IMR-90 (cell line): ENCODE results near the gene PCGF5. TPM values are rescaled to one million over a fixed set of nuclear protein-coding genes. Genes with fewer than 3 reads are reported as not detected.
A peak's percentile ranks its signal among the peaks of the same experiment; 100 is the strongest.

Source experiments
- ATAC-seq: fragments of 200-7000 bp; cut with Tn5 transposase; 2 replicates; pipeline ENCODE4 v1.9.1; 2020; ENCODE audit warnings: low read depth, mild to moderate bottlenecking, moderate library complexity
- BruUV-seq: library from RNA; stranded (reverse); fragments of 400-500 nt; replicated peaks from 2 replicates; lab custom pipeline; 2021; lab: Mats Ljungman, UMichigan
- CTCF ChIA-PET: fragments of 300-600 bp; formaldehyde crosslinking; extraction: SDS; loops from one replicate; lab custom pipeline; 2021; ENCODE audit warnings: antibody characterized with exemption; lab: Yijun Ruan, JAX
- POLR2A ChIA-PET: fragments of 300-600 bp; sonication (Branson Sonifier 250); formaldehyde crosslinking; loops from one replicate; lab custom pipeline; 2022; ENCODE audit warnings: antibody characterized with exemption; ENCODE audit not compliant: unreplicated experiment; lab: Charles Lee
- DNase-seq: peaks from one replicate; pipeline ENCODE4 v3.0.0; 2013
- H2AFZ ChIP-seq: replicated peaks from 2 replicates; pipeline ENCODE3; 2013; ENCODE audit warnings: low read length, mild to moderate bottlenecking; ENCODE audit not compliant: poor library complexity
- H2AK5ac ChIP-seq: 2 replicates; pipeline ENCODE4 v1.6.1; 2013; ENCODE audit warnings: low read depth, low read length, inconsistent platforms
- H2AK9ac ChIP-seq: replicated peaks from 2 replicates; pipeline ENCODE3; 2013; ENCODE audit warnings: mild to moderate bottlenecking, low read depth, low read length, moderate library complexity; ENCODE audit not compliant: poor library complexity
- H2BK120ac ChIP-seq: 2 replicates; pipeline ENCODE4 v1.6.1; 2013; ENCODE audit warnings: low read depth, low read length, inconsistent platforms
- H2BK15ac ChIP-seq: 3 replicates; pipeline ENCODE4 v1.6.1; 2013; ENCODE audit warnings: low read depth, low read length, inconsistent platforms
- H2BK20ac ChIP-seq: 2 replicates; pipeline ENCODE4 v1.6.1; 2013; ENCODE audit warnings: low read depth, mild to moderate bottlenecking, inconsistent platforms, low read length, moderate library complexity
- H2BK5ac ChIP-seq: 2 replicates; pipeline ENCODE4 v1.6.1; 2013; ENCODE audit warnings: mild to moderate bottlenecking, low read depth, low read length, inconsistent platforms; ENCODE audit not compliant: poor library complexity, severe bottlenecking
- H3K14ac ChIP-seq: replicated peaks from 2 replicates; pipeline ENCODE4 v1.6.1; 2013; ENCODE audit warnings: low read depth, low read length, inconsistent platforms
- H3K18ac ChIP-seq: 2 replicates; pipeline ENCODE4 v1.6.1; 2013; ENCODE audit warnings: low read depth, low read length, control low read depth
- H3K23ac ChIP-seq: 2 replicates; pipeline ENCODE4 v1.6.1; 2013; ENCODE audit warnings: low read depth, low read length, inconsistent platforms
- H3K27ac ChIP-seq: 2 replicates; pipeline ENCODE4 v1.5.1; 2013; ENCODE audit warnings: mild to moderate bottlenecking, control low read depth, low read length; ENCODE audit not compliant: insufficient read depth
- H3K27me3 ChIP-seq: 2 replicates; pipeline ENCODE4 v1.6.1; 2013; ENCODE audit warnings: low read length; ENCODE audit not compliant: control insufficient read depth, insufficient read depth
- H3K36me3 ChIP-seq: 2 replicates; pipeline ENCODE4 v1.6.1; 2013; ENCODE audit warnings: low read length, mixed read lengths; ENCODE audit not compliant: control insufficient read depth, insufficient read depth
- H3K4ac ChIP-seq: 2 replicates; pipeline ENCODE4 v1.6.1; 2013; ENCODE audit warnings: low read depth, low read length, inconsistent platforms
- H3K4me1 ChIP-seq: 2 replicates; pipeline ENCODE4 v1.6.1; 2013; ENCODE audit warnings: low read length, mixed read lengths; ENCODE audit not compliant: control insufficient read depth, insufficient read depth
- H3K4me2 ChIP-seq: 2 replicates; pipeline ENCODE4 v1.6.1; 2013; ENCODE audit warnings: low read depth, mild to moderate bottlenecking, control low read depth, low read length, moderate library complexity
- H3K4me3 ChIP-seq: 2 replicates; pipeline ENCODE4 v1.5.1; 2013; ENCODE audit warnings: low read depth, mild to moderate bottlenecking, control low read depth, low read length, moderate library complexity; ENCODE audit not compliant: insufficient read depth
- H3K56ac ChIP-seq: 2 replicates; pipeline ENCODE4 v1.6.1; 2013; ENCODE audit warnings: low read length, inconsistent platforms; ENCODE audit not compliant: insufficient read depth; ENCODE audit errors: extremely low read depth
- H3K79me1 ChIP-seq, 2 experiments: 2 replicates each; pipeline ENCODE4 v1.6.1; 2013; ENCODE audit warnings: low read length in 2 of 2, inconsistent platforms in 1 of 2, low read depth in 1 of 2
- H3K9ac ChIP-seq: 2 replicates; pipeline ENCODE4 v1.6.1; 2013; ENCODE audit warnings: low read depth, low read length, control low read depth
- H3K9me1 ChIP-seq: 2 replicates; pipeline ENCODE4 v1.6.1; 2013; ENCODE audit warnings: low read length, inconsistent platforms; ENCODE audit not compliant: insufficient read depth
- H3K9me3 ChIP-seq: 2 replicates; pipeline ENCODE4 v1.6.1; 2013; ENCODE audit warnings: low read length; ENCODE audit not compliant: control insufficient read depth, insufficient read depth
- H4K20me1 ChIP-seq: 2 replicates; pipeline ENCODE4 v1.6.1; 2013; ENCODE audit warnings: low read length, inconsistent platforms; ENCODE audit not compliant: insufficient read depth
- H4K5ac ChIP-seq: 2 replicates; pipeline ENCODE4 v1.6.1; 2013; ENCODE audit warnings: mild to moderate bottlenecking, low read depth, low read length, control low read depth
- H4K8ac ChIP-seq, 2 experiments: 2 replicates each; pipeline ENCODE4 v1.6.1; 2013; ENCODE audit warnings: low read depth in 2 of 2, low read length in 2 of 2, control low read depth in 1 of 2, inconsistent platforms in 1 of 2
- H4K91ac ChIP-seq: 2 replicates; pipeline ENCODE4 v1.6.1; 2013; ENCODE audit warnings: low read depth, low read length, inconsistent platforms; ENCODE audit not compliant: insufficient read depth
- BHLHE40 ChIP-seq: fragments of 150-350 bp; IDR thresholded peaks from 2 replicates; pipeline ENCODE4 v1.6.1; 2016; ENCODE audit warnings: mild to moderate bottlenecking, low read depth, low read length
- CEBPB ChIP-seq: IDR thresholded peaks from 2 replicates; pipeline ENCODE4 v1.6.1; 2012; ENCODE audit warnings: low read depth, low read length, improper control_type of control experiment
- CHD1 ChIP-seq: IDR thresholded peaks from 2 replicates; pipeline ENCODE4 v1.6.1; 2012; ENCODE audit warnings: low read depth, low read length, improper control_type of control experiment
- FOS ChIP-seq: fragments of 150-350 bp; IDR thresholded peaks from 2 replicates; pipeline ENCODE4 v1.6.1; 2016; ENCODE audit warnings: low read depth, low read length
- MAFK ChIP-seq: IDR thresholded peaks from 2 replicates; pipeline ENCODE4 v1.6.1; 2012; ENCODE audit warnings: low read depth, low read length, improper control_type of control experiment
- MAZ ChIP-seq: IDR thresholded peaks from 2 replicates; pipeline ENCODE4 v1.6.1; 2012; ENCODE audit warnings: low read depth, mild to moderate bottlenecking, low read length, improper control_type of control experiment, moderate library complexity, borderline replicate concordance
- MXI1 ChIP-seq: IDR thresholded peaks from 2 replicates; pipeline ENCODE4 v1.6.1; 2012; ENCODE audit warnings: low read depth, mild to moderate bottlenecking, low read length, moderate library complexity, borderline replicate concordance
- NFE2L2 ChIP-seq: fragments of 150-350 bp; IDR thresholded peaks from 2 replicates; pipeline ENCODE4 v1.6.1; 2016; ENCODE audit warnings: low read depth, mild to moderate bottlenecking, low read length
- SMC3 ChIP-seq: fragments of 150-350 bp; IDR thresholded peaks from 2 replicates; pipeline ENCODE4 v1.6.1; 2016; ENCODE audit warnings: low read depth, mild to moderate bottlenecking, antibody characterized with exemption, low read length, moderate library complexity
- WGBS, 2 experiments: methylation state at CpG; one replicate each; pipeline versions ENCODE4 v1.1.5 to v1.1.7; 2013; ENCODE audit warnings: missing lambda C conversion rate in 2 of 2; ENCODE audit not compliant: insufficient read length in 1 of 2; ENCODE audit errors: extremely low coverage in 2 of 2; 5-methylcytosine and 5-hydroxymethylcytosine counted together
- dilution Hi-C: fragments of 300-500 bp; cut with HindIII; formaldehyde crosslinking; loops from one replicate; pipeline ENCODE4 v1.14.3; 2018; ENCODE audit warnings: low sequenced_read_pairs; ENCODE audit not compliant: unreplicated experiment
- in situ Hi-C: fragments of 300-500 bp; cut with MboI; formaldehyde crosslinking; loops from 3 replicates; pipeline ENCODE4 v1.14.3; 2019; ENCODE audit warnings: low sequenced_read_pairs, inconsistent platforms, mixed read lengths
- intact Hi-C: fragments of 100-400 bp; cut with micrococcal nuclease; formaldehyde crosslinking; loops from 2 replicates; pipeline ENCODE4 v1.10.0; 2022
- polyA plus RNA-seq, 3 experiments: library from polyadenylated mRNA; depleted of rRNA; stranded (reverse); fragments of >200 nt; gene quantifications; 2 replicates each; pipeline ENCODE4 v1.2.3, GENCODE V29; 2012; ENCODE audit warnings: low replicate concordance in 1 of 3
- total RNA-seq: library from RNA; depleted of rRNA; stranded (reverse); fragments of >200 nt; gene quantifications from 2 replicates; pipeline ENCODE4 v1.2.3, GENCODE V29; 2012
- TF ChIP-seq, protein P1 (sequence below): fragments of 150-350 bp; IDR thresholded peaks from 2 replicates; pipeline ENCODE4 v1.6.1; 2016; ENCODE audit warnings: low read depth, mild to moderate bottlenecking, low read length, moderate library complexity, borderline replicate concordance

Gene PCGF5
- total and polyA plus RNA-seq, 2 of the 4 experiments (the other 2 are of a cell fraction): 9.0 to 18.1 TPM

DNA sequence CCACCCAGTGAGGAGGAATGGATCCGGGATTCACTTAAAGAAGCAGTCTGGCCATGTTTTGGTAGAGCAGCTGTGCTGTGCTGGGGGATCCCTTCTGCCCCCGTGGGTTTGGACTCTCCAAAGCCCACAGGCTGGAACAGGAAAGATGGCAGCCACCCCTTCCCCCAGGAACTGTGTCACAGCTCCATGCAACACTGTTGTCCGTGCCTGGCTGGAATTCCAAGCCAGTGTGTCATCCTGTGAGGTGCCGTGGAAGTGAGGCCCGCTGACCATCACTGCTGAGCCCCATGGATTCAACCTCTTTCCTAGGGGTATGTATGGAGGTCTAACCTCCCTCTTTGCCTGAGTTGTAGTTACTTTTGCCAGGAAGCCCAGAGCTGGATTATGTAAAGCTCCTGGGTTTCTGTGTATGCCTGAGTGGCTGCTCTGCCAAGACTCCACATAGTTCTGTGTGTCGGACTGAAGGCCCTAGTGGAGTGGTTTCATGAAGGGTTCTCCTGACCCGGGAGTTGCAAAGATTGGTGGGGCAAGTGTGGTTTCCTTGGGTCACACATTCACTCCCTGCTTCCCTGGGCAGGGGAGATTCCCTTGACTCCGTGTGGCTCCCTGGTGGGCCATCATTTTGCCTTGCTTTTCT lies 35.1 kb upstream of the PCGF5 start:
- Histone ChIP-seq H3K18ac (peak overlapping the region; percentile 24; the same call in 1 of the 2 replicates), H4K8ac (peak overlapping the region; percentile 39 to 79; a peak in 3 of 4 replicates), H3K27ac (peak overlapping the region; percentile 33), H3K4me1 (peaks cover 16% of the 10 kb centered on the region), H3K9me1 (peaks cover 10% of the 10 kb centered on the region), H4K20me1 (peaks cover 5% of the 10 kb centered on the region; the same call in 1 of the 2 replicates), H3K4me3 (no peak overlapping the region), H3K4ac (peak overlapping the region; percentile 82), H3K9ac (no peak overlapping the region), H3K56ac (no peak overlapping the region), H3K4me2 (peak overlapping the region; percentile 0; the same call in 1 of the 2 replicates), H2AK5ac (peak overlapping the region; percentile 63; the same call in 1 of the 2 replicates), H2BK120ac (peak overlapping the region; percentile 66), H3K27me3 (no peaks in the 10 kb centered on the region), H2AFZ (peak overlapping the region; percentile 29), H2BK20ac (peak overlapping the region; percentile 72), H3K36me3 (no peaks in the 10 kb centered on the region), H4K91ac (peak overlapping the region; percentile 63), H3K14ac (peak overlapping the region; percentile 76), H2BK15ac (peak overlapping the region; percentile 50; the same call in 2 of the 3 replicates), H4K5ac (peak overlapping the region; percentile 35; the same call in 1 of the 2 replicates), H2BK5ac (peak overlapping the region; percentile 74), H3K79me1 (peaks cover 38 to 47% of the 10 kb centered on the region in 2 experiments), H2AK9ac (peak overlapping the region; percentile 88), H3K23ac (peak overlapping the region; percentile 30; the same call in 1 of the 2 replicates), H3K9me3 (no peaks in the 10 kb centered on the region)
- in situ Hi-C loops: no loop called here
- ATAC-seq (peak; percentile 93), DNase-seq (peak; percentile 81)
- CTCF ChIA-PET: no interaction called here
- no TSS peak for BruUV-seq
- POLR2A ChIA-PET: no interaction called here
- no CpG with 5 or more reads among the region's 8 CpGs for WGBS, 2 experiments
- intact Hi-C loops: no loop called here
- dilution Hi-C loops: no loop called here
- TF ChIP-seq, protein P1, sequence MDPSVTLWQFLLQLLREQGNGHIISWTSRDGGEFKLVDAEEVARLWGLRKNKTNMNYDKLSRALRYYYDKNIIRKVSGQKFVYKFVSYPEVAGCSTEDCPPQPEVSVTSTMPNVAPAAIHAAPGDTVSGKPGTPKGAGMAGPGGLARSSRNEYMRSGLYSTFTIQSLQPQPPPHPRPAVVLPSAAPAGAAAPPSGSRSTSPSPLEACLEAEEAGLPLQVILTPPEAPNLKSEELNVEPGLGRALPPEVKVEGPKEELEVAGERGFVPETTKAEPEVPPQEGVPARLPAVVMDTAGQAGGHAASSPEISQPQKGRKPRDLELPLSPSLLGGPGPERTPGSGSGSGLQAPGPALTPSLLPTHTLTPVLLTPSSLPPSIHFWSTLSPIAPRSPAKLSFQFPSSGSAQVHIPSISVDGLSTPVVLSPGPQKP: no peak
- TF ChIP-seq CHD1 (no peak), SMC3 (0 out of 2 replicates have a peak, but pooled peaks have one; percentile 5), MAZ (peak; percentile 11; the same call in 1 of the 2 replicates), MXI1 (0 out of 2 replicates have a peak, but pooled peaks have one; percentile 23), BHLHE40 (peak; percentile 69), MAFK (no peak), NFE2L2 (no peak), CEBPB (peak; percentile 66; the same call in 1 of the 2 replicates), FOS (peak; percentile 49)
